ENCODE data around the gene FRMD4B.
"Not testable (repeated sequence)": the region's sequence is repeated elsewhere in the genome, so short reads cannot be mapped to it uniquely, and the experiment has no call there.

FRMD4B gene

GRCh38 chr3:69359339-69359893 lies 26.5 kb downstream of the FRMD4B start:
- no peak for DNase-seq

GRCh38 chr3:69357196-69357595 lies 28.7 kb downstream of the FRMD4B start:
- DNase-seq = no peak

GRCh38 chr3:69354948-69355347 lies 30.9 kb downstream of the FRMD4B start:
- no peak for DNase-seq

GRCh38 chr3:69353503-69353902 lies 32.4 kb downstream of the FRMD4B start:
- no peak for DNase-seq

- DNase-seq = no peak
These were observed 32.8 kb downstream of the FRMD4B start for GRCh38 chr3:69353088-69353478.

GRCh38 chr3:69352305-69353087 lies 33.4 kb downstream of the FRMD4B start:
- no peak for DNase-seq

GRCh38 chr3:69343875-69344274 lies 42.0 kb downstream of the FRMD4B start:
- DNase-seq = no peak

GRCh38 chr3:69342074-69342473 lies 43.8 kb downstream of the FRMD4B start:
- DNase-seq = no peak

- DNase-seq = no peak
These were observed 46.1 kb downstream of the FRMD4B start for GRCh38 chr3:69339760-69340159.

GRCh38 chr3:69338911-69339310 lies 47.0 kb downstream of the FRMD4B start:
- no peak for DNase-seq

- no peak for DNase-seq
These were observed 53.0 kb downstream of the FRMD4B start for GRCh38 chr3:69332934-69333333.

GRCh38 chr3:69330891-69331400 lies 54.9 kb downstream of the FRMD4B start:
- no peak for DNase-seq

GRCh38 chr3:69329892-69330291 lies 56.0 kb downstream of the FRMD4B start:
- DNase-seq = no peak

- DNase-seq = no peak
These were observed 57.0 kb downstream of the FRMD4B start for GRCh38 chr3:69328963-69329302.

- DNase-seq = no peak
These were observed 57.6 kb downstream of the FRMD4B start for GRCh38 chr3:69328103-69328962.

GRCh38 chr3:69326855-69327300 lies 59.0 kb downstream of the FRMD4B start:
- DNase-seq = peak in 1 of 4 experiments; percentile 2

- no peak for DNase-seq
These were observed 60.7 kb downstream of the FRMD4B start for GRCh38 chr3:69325151-69325550.

- DNase-seq = no peak
These were observed 61.4 kb downstream of the FRMD4B start for GRCh38 chr3:69324362-69325025.

GRCh38 chr3:69323941-69324340 lies 61.9 kb downstream of the FRMD4B start:
- DNase-seq = no peak

- not testable (repeated sequence) for DNase-seq
These were observed 63.4 kb downstream of the FRMD4B start for GRCh38 chr3:69322512-69322911.

GRCh38 chr3:69322158-69322509 lies 63.8 kb downstream of the FRMD4B start:
- no peak for DNase-seq

- no peak for DNase-seq
These were observed 64.4 kb downstream of the FRMD4B start for GRCh38 chr3:69321301-69322157.

Data from activated CD4-positive, CD25-positive, alpha-beta regulatory T cell (primary cell).